22Rv1 (cell line): Measurements from ENCODE around the gene WWC1.

Source experiments
- CTCF ChIP-seq: fragments of 450-650 bp; IDR thresholded peaks from 2 replicates; pipeline ENCODE4 v1.5.1; 2017; ENCODE audit warnings: mild to moderate bottlenecking
- ZFX ChIP-seq: fragments of 450-650 bp; IDR thresholded peaks from 2 replicates; pipeline ENCODE4 v1.6.1; 2017; ENCODE audit warnings: antibody characterized with exemption, borderline replicate concordance

DNA sequence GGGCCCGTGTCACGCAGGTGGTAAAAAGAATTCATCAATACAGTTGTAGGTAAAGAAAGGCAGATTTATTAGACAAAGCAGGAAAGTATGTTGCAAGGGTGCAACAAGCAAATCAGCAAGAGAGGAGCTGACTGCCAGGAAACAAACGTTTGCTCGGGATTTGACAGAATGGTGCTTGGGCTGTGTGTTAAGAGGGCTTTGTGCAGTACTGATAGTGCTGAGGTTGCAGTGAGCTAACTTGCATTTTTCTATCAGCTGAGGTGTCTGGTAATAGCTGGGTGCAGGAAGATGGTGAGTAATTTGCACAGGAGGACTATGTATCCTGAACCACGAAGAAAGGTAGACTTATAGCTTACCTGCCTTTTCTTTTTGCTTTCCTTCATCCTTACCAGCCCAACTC, 190.9 kb downstream of the WWC1 start:
- no peak for TF ChIP-seq CTCF
- TF ChIP-seq ZFX, result no peak
